HG03175 (cell line): ENCODE data around the gene MACC1.
"Not testable (repeated sequence)": the region's sequence is repeated elsewhere in the genome, so short reads cannot be mapped to it uniquely, and the experiment has no call there.

Experiments used
- ATAC-seq: cut with Tn5 transposase; IDR thresholded peaks from one replicate; pipeline ENCODE4 v1.9.1; 2021; ENCODE audit warnings: mild to moderate bottlenecking, moderate library complexity; ENCODE audit not compliant: unreplicated experiment

MACC1 gene

DNA sequence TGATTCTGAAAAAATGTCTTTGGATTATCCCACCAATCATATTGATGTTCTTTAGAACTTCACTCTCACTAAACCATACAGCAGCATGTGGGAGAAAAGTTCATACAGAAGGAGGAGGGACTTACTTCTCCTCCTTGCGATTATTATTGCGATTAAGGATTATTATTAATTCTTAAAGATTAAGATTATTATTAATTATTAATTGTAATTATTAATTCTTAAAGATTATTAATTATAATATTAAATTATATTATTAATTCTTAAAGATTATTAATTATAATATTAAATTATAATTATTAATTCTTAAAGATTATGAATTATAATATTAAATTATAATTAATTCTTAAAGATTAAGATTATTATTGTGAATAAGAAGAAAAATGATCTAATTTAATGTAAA, 80.5 kb downstream of the MACC1 start:
- no peak for ATAC-seq

DNA sequence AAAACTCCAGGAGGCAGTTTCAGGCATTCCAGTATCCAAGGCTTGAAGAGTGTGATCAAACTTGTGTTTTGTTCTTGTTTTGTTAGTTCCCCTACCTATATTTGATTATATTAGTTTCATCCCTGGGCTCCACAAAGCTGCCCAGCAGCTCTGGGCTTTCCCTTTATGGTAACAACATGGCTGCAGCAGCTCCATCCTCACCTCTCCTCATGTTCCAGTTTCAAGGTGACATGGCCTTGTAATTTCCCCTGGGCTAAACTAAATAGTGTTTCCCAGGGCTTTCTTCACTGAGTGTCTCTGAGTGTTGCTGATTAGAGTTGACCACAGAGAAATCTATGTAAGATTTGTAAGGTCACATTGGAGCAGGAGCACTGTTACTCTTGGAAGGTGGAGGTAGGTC, 83.4 kb downstream of the MACC1 start:
- no peak for ATAC-seq

DNA sequence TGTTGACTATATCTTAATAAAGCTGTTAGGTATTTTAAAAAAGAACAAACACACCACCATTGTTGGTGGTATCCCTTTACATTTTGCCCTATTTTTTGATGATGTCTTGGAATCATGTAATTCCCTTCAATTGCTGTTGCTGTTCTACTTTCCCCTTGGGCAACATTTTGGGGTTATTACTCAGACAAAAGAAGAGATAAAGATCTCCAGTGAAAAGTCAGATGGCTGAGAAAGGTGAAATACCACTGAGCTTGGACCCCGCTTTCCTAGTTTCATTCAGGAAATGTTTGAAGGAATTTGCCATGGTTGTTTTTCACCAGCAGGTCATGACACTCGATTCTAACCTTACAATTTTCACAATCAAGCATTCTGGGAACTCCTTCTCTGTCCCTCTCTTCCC, 84.6 kb downstream of the MACC1 start:
- no peak for ATAC-seq

DNA sequence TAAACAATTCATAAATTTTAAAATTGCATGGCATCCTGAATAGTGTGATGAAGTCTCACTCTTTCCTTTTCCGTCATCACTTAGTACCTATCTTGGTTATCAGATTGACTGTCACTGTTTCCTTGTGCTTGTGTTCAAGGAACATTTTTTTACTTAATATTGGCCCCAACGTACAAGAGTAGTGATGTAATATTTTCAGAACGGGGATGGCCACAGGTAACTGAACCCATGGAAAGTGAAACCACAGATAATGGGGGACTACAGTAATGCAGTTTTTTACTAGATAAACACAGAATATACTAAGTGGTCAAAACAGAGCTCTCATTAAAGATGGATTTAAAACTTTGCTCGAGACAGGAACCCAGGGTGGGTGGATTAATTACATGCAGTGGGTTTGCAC, 85.4 kb downstream of the MACC1 start:
- no peak for ATAC-seq

DNA sequence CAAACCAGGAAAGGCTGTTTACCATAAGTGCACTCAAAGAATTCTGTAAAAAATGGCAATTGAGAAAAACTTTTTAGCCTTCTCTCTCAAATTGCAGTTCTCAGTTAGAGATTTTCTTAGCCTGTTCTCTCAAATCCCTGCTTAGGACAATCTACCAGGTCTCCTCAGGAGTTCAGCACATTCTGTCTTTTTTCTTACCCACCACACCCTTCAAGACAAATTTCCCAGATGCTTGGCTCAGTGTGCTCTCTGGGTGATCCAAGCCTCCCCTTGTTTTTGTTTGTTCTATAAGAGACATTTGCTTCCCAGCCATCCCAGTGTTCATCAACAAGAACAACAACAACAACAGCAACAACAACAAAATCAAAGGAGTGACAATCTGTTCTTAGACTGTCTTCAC, 87.3 kb downstream of the MACC1 start:
- no peak for ATAC-seq

DNA sequence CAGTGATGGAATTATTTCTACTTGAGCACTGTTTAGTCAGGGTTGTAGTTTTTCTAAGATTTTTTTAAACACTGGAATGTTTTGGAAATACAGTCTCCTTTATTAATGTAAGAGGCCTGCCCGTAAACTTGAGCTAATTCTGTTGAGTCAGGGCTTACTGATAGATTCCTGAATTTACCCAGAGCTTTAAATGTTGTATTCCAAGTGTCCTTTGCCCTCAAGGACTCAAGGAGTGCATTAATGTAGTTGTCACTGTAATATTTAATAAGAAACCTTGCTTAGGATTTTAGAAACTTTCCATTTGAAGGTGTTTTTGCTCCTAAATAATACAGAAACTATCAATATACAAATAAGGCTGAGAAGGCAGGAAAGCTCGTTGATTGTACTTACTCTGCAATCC, 89.2 kb downstream of the MACC1 start:
- no peak for ATAC-seq

DNA sequence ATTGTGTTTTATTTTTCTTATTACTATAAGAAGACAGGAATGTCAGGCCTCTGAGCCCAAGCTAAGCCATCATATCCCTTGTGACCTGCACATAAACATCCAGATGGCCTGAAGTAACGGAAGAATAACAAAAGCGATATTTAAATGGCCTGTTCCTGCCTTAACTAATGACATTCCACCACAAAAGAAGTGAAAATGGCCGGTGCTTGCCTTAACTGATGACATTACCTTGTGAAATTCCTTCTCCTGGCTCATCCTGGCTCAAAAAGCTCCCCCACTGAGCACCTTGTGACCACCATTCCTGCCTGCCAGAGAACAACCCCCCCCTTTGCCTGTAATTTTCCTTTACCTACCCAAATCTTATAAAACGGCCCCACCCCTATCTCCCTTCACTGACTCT, 91.1 kb downstream of the MACC1 start:
- ATAC-seq: not testable (repeated sequence)

DNA sequence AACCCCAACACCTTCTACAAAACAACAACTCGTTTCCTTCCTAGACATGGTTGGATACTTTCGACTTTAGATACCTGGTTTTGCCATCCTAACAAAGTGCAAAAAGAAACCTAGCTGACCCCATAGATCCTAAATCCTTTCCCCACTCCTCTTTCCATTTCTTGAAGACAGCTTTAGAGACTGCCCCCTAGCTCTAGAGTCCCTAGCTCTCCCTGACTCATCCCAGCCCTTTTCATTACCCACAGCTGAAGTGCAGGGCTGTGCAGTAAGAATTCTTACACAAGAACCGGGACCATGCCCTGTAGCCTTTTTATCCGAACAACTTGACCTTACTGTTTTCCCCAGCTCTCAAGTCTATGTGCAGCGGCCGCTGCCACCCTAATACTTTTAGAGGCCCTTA, 93.1 kb downstream of the MACC1 start:
- ATAC-seq: not testable (repeated sequence)

DNA sequence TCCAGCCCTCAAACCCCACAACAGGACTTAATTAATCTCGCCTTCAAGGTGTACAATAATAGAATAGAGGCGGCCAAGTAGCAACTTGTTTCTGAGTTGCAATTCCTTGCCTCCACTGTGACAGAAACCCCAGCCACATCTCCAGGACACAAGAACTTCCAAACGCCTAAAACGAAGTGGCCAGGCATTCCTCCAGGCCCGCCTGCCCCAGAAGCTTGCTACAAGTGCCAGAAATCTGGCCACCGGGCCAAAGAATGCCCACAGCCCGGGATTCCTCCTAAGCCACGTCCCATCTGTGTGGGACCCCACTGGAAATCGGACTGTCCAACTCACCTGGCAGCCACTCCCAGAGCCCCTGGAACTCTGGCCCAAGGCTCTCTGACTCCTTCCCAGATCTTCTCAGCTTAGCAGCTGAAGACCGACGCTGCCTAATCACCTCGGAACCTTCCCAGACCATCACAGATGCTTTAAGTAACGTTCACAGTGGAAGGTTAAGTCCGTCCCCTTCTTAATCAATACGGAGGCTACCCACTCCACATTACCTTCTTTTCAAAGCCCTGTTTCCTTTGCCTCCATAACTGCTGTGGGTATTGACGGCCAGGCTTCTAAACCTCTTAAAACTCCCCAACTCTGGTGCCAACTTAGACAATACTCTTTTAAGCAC, 94.4 kb downstream of the MACC1 start:
- not testable (repeated sequence) for ATAC-seq

DNA sequence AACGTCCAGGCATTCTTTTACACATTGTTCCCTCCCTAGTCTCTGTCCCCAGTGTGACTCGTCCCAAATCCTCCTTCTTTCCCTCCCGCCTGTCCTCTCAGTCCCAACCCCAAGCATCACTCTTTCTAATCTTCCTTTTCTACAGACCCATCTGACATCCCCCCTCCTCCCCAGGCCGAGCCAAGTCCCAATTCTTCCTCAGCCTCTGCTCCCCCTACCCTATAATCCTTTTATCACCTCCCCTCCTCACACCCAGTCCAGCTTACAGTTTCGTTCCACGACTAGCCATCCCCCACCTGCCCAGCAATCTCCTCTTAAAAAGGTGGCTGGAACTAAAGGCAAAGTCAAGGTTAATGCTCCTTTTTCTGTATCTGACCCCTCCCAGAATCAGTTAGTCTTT, 95.1 kb downstream of the MACC1 start:
- ATAC-seq: no peak

DNA sequence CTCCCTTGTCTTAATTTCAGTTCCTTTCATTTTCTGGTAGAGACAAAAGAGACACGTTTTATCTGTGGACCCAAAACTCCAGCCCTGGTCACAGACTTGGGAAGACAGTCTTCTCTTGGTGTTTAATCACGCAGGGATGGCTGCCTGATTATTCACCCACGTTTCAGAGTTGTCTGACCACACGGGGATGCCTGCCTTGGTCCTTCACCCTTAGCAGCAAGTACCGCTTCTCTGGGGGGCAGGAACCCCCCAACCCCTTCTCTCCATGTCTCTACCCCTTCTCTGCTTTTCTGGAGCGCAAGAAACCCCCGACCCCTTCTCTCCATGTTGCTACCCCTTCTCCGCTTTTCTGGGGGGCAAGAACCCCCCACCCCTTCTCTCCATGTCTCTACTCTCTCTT, 95.8 kb downstream of the MACC1 start:
- ATAC-seq: no peak

DNA sequence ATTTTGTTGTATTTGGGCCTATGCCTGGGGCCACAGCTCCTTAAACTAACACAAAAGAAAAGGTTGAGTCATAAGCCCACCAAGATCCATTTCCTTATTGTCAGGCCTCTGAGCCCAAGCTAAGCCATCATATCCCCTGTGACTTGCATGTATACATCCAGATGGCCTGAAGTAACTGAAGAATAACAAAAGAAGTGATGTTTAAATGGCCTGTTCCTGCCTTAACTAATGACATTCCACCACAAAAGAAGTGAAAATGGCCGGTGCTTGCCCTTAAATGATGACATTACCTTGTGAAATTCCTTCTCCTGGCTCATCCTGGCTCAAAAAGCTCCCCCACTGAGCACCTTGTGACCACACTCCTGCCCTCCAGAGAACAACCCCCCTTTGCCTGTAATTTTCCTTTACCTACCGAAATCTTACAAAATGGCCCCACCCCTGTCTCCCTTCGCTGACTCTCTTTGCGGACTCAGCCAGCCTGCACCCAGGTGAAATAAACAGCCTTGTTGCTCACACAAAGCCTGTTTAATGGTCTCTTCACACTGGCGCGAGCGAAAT, 96.5 kb downstream of the MACC1 start:
- ATAC-seq: not testable (repeated sequence)

DNA sequence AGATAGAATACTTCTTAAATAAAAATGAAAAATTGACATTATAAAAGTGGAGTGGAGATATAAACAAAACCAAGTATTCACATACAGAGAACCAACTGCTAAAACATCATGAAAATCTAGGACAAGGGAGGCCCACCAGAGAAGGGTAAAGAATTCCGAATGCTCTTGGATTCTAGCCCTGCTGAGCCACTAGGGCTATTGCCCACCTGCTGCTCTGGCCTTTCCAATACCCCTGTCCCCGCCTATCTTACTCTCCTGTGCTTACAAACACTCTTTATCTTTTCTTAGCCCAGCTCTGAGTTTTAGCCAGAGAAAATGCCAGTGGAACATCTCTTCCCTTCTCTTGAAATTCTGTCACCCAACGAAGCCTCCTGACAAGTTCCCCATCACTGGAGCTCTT, 100.3 kb downstream of the MACC1 start:
- ATAC-seq: no peak

DNA sequence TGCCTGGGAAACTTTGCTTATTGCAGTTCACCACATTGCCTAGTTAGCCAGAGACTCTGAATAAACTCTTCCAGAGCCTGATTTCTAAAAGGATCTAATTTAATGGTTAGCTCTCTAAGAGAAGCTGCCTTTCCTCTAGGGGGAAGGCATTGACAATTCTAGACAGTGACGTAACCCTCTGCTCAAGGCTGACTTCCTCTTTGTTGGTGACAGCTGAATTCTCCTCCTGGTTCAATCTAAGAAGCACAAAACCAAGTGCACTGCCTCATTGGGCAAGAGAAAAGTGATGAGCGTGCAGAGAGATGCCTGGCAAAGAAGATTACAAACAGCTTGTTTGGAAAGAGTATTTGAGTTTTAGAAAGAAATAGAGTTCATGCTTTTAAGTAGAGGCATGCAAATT, 102.7 kb downstream of the MACC1 start:
- peak; percentile 88 for ATAC-seq

DNA sequence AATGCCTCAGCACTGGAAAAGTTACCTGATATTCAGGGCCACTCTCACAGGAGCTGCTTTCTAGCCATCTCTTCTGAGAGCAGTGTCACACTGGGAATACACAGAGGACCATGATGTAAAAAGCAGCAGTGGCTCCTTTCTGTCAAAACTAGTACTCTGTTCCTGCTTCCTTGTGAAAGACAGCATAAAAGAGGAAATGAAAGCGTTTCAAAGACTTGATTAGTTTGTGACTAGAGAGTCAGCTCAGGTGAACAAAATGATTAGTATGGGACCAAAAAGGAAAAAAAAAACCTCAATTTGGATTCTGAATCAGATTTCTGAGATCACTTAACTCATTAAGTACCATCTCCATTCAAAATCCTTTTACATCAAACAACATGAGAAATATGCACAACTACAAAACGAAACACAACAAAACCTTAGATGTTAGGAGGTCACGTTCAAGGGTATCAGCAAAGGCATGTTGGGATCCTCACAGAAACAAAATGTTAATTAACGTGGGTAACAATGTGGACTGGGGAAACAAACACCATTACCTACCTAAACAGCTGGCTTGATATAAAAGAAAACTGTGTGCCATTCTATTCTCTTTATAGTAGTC, 103.7 kb downstream of the MACC1 start:
- ATAC-seq: peak; percentile 90

DNA sequence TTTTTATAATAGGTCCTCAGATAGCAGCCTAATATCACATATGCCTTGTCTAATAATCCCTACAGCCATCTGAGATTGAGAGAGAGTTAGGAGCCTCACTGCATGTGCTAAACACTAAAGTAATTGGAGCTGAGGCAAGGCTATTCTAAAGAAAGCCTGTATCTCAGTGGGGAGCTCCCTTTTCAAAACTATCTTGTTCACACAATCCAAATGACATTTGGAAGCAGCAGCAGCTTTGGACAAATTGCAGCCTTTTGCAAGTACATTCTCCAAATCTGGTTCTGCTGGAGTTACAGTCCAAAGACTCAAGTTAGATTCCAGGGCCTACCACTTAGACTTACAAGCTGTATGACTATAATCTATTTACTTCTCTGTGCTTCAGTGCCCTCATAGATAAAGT, 104.5 kb downstream of the MACC1 start:
- no peak for ATAC-seq

DNA sequence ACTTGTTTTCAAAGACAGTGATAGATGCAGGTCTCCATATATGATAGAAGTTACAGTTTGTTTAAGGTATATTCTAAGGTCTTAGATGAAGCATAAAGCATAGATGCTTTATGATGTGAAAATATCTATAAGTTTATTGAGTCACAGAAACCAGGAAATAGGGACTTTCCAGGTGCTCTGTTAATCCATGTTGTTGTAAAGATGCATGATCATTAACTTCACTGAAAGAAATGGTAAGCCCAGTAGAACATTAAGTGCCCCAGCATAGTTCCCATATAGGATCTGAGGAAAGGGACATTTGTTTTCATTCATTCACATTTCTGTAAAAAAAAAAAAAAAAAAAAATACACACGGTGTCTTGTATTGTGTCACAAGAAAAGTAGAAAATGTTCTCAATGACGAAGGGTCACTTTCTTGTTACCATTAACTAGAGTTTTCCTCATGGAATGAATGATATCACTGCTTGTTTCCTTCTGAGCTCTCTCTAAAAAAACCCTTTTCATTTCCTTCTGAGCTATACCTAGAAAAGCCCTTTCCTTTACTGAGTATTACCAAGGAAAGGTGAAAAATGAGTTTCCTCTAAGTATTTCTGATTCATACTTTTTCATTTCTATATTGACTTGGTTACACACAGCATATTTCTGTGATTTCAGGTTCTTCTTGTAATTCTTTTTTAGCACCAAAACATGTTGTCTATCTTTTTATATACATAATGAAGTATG, 105.2 kb downstream of the MACC1 start:
- ATAC-seq: no peak

DNA sequence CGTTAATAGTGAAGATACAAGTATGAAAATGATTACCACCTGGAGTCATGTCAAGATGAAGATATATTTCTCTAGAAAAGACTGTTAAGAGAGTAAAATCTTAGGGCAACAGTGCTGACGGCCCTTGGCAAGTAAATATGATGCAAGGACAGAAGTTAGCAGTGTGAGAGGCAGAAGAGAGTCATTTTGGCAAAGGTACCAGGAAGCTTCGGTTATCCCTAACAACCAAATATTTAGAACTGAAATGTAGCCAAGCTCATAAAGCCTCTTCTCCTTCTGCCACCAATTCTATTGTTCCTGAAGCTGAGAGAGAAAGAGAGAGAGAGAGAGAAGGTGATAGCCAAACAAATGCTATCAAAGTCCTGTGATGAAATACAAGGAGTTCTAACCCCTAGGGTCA, 109.6 kb downstream of the MACC1 start:
- ATAC-seq: no peak

DNA sequence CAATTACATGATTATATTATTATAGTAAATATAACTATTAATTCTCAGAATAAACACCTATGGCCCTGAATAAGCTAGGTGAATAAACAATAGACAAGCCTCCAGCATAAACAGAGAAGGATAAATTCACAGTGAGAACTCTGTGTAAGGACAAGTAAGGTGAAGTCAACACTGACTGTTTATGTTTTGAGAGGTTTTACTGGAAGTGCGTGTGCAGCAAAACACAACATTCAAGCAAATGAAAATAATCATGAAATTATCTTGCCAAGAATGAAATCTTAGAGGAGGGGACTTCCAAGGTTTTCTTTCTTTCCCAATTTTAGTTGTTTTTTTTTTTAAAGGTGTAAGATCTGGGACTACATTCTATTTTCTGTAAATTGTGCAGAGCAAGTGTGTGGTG, 112.5 kb downstream of the MACC1 start:
- ATAC-seq: no peak

DNA sequence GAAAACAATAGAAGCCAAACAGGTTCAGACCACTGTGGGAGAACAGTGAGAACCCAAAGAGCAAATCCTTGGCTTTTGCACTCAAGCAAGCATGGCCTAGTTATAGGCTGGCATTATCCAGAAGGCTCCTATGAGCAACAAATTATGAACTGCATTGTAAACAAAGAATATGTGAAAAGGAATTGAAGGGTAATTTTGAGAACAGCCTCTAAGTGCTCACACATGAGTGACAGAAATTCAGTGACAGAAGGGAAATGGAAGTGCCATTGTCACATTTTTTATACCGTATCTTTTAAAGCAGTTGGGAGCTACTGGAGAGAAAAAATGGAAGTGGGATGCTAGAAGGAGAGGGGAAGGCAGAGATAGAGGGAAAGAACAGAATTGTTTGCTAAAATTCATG, 114.2 kb downstream of the MACC1 start:
- ATAC-seq: no peak

DNA sequence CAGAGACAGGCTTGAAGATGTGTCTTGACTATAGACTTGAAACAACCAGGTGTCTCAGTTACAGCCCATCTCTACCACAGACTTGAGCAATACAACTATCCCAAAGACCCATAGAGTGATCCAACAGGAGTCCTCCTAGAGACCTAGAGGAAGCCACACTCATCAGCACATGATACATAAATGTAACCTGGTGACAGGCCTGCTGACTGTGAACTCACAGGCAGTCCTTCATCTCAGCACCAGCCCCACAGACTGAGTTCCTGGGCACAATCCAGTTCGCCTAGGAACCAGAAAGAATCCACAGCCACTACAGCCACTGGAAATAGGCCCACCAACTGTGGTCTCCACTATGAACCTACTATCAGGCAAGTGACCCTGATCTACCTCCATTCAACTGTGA, 121.3 kb downstream of the MACC1 start:
- ATAC-seq: no peak

DNA sequence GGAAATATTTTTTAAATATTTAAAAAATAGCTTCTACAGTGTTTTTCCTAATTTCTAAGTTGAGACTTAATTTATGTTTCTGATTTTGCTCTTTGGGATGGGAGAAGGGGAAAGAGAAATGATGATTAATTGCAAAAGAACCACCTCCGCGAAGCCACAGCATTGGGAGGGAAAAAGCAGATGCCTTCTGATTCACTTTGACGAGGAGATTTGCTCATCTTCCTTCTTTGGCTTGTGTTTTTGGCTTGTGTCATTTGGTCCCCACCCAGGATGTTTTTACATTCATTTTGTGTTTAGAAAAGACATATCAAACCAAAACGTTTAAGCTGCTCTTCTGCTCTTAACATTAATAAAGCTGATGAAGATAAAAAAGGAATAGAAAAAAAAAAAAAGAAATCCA, 121.7 kb downstream of the MACC1 start:
- ATAC-seq: no peak
